CD4-positive, alpha-beta T cell treated with Interleukin-15 for 4 hours (primary cell): ENCODE data around the gene SLC1A1.

Experiments
- DNase-seq: peaks from one replicate; pipeline ENCODE4 v3.0.0-alpha.2; 2020; ENCODE audit warnings: low spot score

SLC1A1 gene

GRCh38 chr9:4618700-4619099 lies 128.4 kb downstream of the SLC1A1 start:
- no peak for DNase-seq

- no peak for DNase-seq
Observed at GRCh38 chr9:4620057-4620765, 129.9 kb downstream of the SLC1A1 start.

GRCh38 chr9:4620881-4621555 lies 130.8 kb downstream of the SLC1A1 start:
- DNase-seq = no peak

GRCh38 chr9:4622016-4622415 lies 131.7 kb downstream of the SLC1A1 start:
- DNase-seq = no peak

- no peak for DNase-seq
Observed at GRCh38 chr9:4630836-4631235, 140.6 kb downstream of the SLC1A1 start.
